Central memory CD8-positive, alpha-beta T cell (primary cell): Measurements from ENCODE around the gene LRP1B.

ENCODE experiments used
- ATAC-seq: fragments of 150-1000 bp; cut with Tn5 transposase; replicated peaks from 2 replicates; pipeline ENCODE4 v1.10.0; 2022; ENCODE audit warnings: mild to moderate bottlenecking, moderate FRiP score, moderate number of reproducible peaks; ENCODE audit not compliant: poor library complexity, severe bottlenecking; ENCODE audit errors: extremely low read depth
- DNase-seq, 2 donors: peaks; one replicate each; pipeline ENCODE4 v3.0.0; 2021; ENCODE audit warnings: low spot score in 2 of 2
- H3K27ac Mint-ChIP-seq: one replicate; pipeline ENCODE4 v1.8.0; 2022; ENCODE audit warnings: low read depth, mild to moderate bottlenecking, moderate library complexity, mixed read lengths
- H3K27me3 Mint-ChIP-seq: one replicate; pipeline ENCODE4 v1.8.0; 2022; ENCODE audit warnings: mixed read lengths
- H3K36me3 Mint-ChIP-seq: one replicate; pipeline ENCODE4 v1.8.0; 2022; ENCODE audit warnings: mild to moderate bottlenecking, moderate library complexity, mixed read lengths; ENCODE audit not compliant: insufficient read depth
- H3K4me1 Mint-ChIP-seq: one replicate; pipeline ENCODE4 v1.8.0; 2022; ENCODE audit warnings: mixed read lengths
- H3K4me3 Mint-ChIP-seq: one replicate; pipeline ENCODE4 v1.8.0; 2022; ENCODE audit warnings: mild to moderate bottlenecking, moderate library complexity, mixed read lengths
- H3K9me3 Mint-ChIP-seq: one replicate; pipeline ENCODE4 v1.8.0; 2022; ENCODE audit warnings: mixed read lengths

LRP1B gene

DNA sequence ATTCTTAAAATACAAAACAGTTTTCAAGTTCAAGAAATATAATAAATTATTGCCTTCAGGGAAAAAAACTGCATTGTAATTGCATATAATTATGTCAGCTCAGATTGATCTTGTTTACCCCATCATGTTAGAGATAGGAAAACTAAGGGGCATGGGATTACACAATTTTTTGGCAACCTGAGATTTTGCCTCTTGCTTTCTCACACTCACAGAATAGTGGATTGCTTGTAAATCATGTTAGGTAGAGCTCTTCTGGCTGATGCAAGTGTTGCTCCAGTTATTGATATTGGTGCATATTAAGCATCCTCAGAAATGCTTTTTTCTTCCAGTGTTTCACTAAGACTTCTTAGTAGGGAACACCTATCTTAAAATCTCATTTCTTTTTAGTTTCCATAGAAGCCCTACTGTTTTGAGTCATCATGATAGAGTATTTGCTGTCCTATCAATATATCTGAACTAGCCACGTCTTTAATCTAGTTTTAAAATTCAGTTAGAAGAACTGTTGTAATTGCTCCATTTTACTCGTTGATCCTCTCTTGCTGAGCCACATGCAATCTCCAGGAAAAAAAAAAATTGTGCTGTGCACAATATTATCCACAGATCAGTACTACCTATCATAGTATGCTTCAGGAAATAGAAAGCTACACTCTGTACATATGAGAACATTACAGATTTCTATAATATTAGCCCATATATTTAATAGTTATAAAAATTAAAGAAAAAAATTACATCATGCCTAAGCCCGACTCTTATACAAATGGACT is 393.1 kb downstream of the LRP1B start:
- no peaks in the 10 kb centered on the region for H3K27me3 Mint-ChIP-seq
- no peaks in the 10 kb centered on the region for H3K36me3 Mint-ChIP-seq
- H3K4me1 Mint-ChIP-seq = no peaks in the 10 kb centered on the region
- ATAC-seq (no peak), DNase-seq (no peak)
- peaks cover 33% of the 10 kb centered on the region for H3K9me3 Mint-ChIP-seq
- H3K4me3 Mint-ChIP-seq = no peak overlapping the region
- no peak overlapping the region for H3K27ac Mint-ChIP-seq

- no peaks in the 10 kb centered on the region for H3K27me3 Mint-ChIP-seq
Measured at GRCh38 chr2:141736466-141736865, 394.4 kb downstream of the LRP1B start.

DNA sequence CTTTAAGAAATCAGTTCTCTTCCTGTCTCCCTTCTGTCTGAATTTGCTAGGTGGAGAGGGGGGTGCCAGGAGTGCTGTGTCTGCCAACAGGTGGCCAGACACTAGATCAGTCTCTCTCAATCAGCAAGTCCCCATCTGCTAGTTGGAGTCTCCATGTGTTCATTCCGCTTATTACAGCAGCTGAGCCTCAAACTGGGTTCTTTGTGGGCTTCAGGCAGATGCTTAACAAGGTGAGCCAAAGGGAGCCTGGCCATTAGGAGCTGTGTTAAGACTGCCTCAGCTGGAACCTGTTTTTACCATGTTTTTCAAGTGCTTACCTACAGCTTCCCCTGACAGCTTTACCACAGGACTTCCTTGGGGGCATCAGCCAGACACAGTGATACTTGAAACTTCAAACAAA is 401.9 kb downstream of the LRP1B start:
- no peaks in the 10 kb centered on the region for H3K27me3 Mint-ChIP-seq
- H3K9me3 Mint-ChIP-seq = peaks cover 36% of the 10 kb centered on the region
- no peak for DNase-seq
- no peaks in the 10 kb centered on the region for H3K4me1 Mint-ChIP-seq
- no peak for ATAC-seq
- no peaks in the 10 kb centered on the region for H3K36me3 Mint-ChIP-seq
- H3K27ac Mint-ChIP-seq = no peak overlapping the region
- no peak overlapping the region for H3K4me3 Mint-ChIP-seq

More at GRCh38 chr2:141736466-141736865, 394.4 kb downstream of the LRP1B start:
- ATAC-seq = no peak
- H3K4me1 Mint-ChIP-seq = no peaks in the 10 kb centered on the region
- no peaks in the 10 kb centered on the region for H3K36me3 Mint-ChIP-seq
- H3K27ac Mint-ChIP-seq = no peak overlapping the region
- no peak for DNase-seq
- H3K9me3 Mint-ChIP-seq = peaks cover 28% of the 10 kb centered on the region
- H3K4me3 Mint-ChIP-seq = no peak overlapping the region

GRCh38 chr2:141728142-141728541 is 402.7 kb downstream of the LRP1B start:
- H3K4me1 Mint-ChIP-seq = no peaks in the 10 kb centered on the region
- H3K4me3 Mint-ChIP-seq = no peak overlapping the region

DNA sequence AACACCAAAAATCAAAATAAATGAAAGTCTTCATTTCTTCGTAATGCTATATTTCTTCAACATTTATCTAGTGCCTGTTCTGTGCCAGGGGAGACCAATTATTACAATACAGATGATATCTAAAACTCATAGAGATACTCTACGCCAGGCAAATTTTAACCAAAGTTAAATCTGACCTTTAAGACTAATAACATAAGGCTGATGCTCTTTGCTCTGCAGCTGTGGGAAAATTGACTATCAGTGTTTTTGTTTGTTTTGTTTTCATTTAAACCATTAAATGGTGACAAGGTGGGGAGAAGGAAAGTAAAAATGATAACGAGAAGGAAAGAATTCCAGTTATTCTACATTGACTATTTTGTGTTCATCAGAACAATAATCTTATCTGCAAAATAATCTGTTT is 406.4 kb downstream of the LRP1B start:
- H3K27me3 Mint-ChIP-seq = no peaks in the 10 kb centered on the region
- no peaks in the 10 kb centered on the region for H3K36me3 Mint-ChIP-seq
- H3K9me3 Mint-ChIP-seq = peaks cover 31% of the 10 kb centered on the region
- ATAC-seq = no peak
- H3K4me1 Mint-ChIP-seq = no peaks in the 10 kb centered on the region
- no peak overlapping the region for H3K4me3 Mint-ChIP-seq
- DNase-seq = no peak
- H3K27ac Mint-ChIP-seq = no peak overlapping the region

More at GRCh38 chr2:141728142-141728541, 402.7 kb downstream of the LRP1B start:
- H3K27me3 Mint-ChIP-seq = no peaks in the 10 kb centered on the region
- H3K36me3 Mint-ChIP-seq = no peaks in the 10 kb centered on the region
- ATAC-seq = no peak
- no peak for DNase-seq
- H3K27ac Mint-ChIP-seq = no peak overlapping the region
- peaks cover 30% of the 10 kb centered on the region for H3K9me3 Mint-ChIP-seq

DNA sequence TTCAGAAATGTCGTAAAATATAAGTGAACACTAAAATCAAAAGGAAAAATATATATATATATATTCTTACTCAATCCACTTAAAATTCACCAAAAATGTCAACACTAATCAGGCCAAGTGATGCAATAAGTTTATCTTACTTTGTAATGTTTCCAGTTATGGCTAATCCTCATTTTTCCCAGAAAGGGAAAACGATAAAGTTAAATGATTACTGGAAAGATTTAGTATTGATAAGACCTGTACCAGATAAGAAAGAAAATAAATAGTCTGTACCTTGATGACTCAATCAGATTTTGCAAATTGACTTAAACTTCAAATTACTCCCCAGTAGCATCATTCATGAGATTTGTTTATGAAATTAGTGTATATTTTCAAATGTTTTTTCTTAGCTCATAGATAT is 407.0 kb downstream of the LRP1B start:
- Mint-ChIP-seq H3K36me3 (no peaks in the 10 kb centered on the region), H3K27me3 (no peaks in the 10 kb centered on the region), H3K4me1 (no peaks in the 10 kb centered on the region), H3K27ac (no peak overlapping the region), H3K9me3 (peaks cover 25% of the 10 kb centered on the region), H3K4me3 (no peak overlapping the region)
- DNase-seq (no peak), ATAC-seq (no peak)

DNA sequence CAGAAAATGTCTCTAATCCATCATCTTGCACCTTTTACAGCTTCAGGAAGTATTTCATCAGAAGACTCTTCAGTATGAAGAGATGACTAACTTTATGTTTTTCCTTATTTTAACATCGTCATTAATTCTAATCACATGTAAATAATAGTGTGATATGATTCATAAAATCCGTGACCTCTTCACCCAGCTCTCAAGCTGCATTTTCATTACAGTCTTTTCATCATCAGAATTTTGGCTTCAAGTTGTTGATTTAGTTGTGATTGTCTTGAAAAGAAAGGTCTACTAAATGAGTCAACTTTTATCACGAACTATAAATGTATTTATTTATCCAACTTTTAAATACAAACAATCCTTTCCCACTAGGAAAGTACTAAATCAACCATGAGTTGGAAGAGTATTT is 410.3 kb downstream of the LRP1B start:
- ATAC-seq = no peak
- Mint-ChIP-seq H3K4me3 (no peak overlapping the region), H3K9me3 (peaks cover 16% of the 10 kb centered on the region), H3K27me3 (no peaks in the 10 kb centered on the region), H3K36me3 (no peaks in the 10 kb centered on the region), H3K4me1 (no peaks in the 10 kb centered on the region), H3K27ac (no peak overlapping the region)
- no peak for DNase-seq

DNA sequence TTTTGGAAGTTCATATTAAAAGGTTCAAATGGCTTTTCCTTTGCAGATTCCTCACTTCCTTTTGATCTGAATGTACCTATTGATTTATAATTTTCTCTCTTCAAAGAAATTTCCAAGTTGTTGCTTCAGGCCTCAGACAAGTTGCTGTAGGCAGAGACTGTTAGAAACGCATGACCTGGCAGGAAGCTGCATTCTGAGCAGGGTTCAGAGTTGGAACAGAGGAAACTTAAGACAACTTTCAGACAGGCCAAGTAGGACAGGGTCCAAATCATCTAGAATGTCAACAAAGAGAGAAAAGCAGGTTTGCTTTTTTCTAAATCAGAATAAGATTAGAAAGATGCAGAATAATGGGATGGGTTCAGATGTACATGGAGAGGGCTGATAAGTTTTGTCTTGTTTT is 416.3 kb downstream of the LRP1B start:
- DNase-seq (no peak), ATAC-seq (no peak)
- Mint-ChIP-seq H3K9me3 (peaks cover 16% of the 10 kb centered on the region), H3K36me3 (no peaks in the 10 kb centered on the region), H3K4me3 (no peak overlapping the region), H3K27ac (no peak overlapping the region), H3K4me1 (no peaks in the 10 kb centered on the region), H3K27me3 (no peaks in the 10 kb centered on the region)

GRCh38 chr2:141711627-141712026 is 419.2 kb downstream of the LRP1B start:
- Mint-ChIP-seq H3K4me3 (no peak overlapping the region), H3K27me3 (no peaks in the 10 kb centered on the region), H3K4me1 (no peaks in the 10 kb centered on the region), H3K9me3 (peaks cover 16% of the 10 kb centered on the region), H3K36me3 (no peaks in the 10 kb centered on the region), H3K27ac (no peak overlapping the region)
- ATAC-seq (no peak), DNase-seq (no peak)

- ATAC-seq (no peak), DNase-seq (no peak)
- no peaks in the 10 kb centered on the region for H3K27me3 Mint-ChIP-seq
- no peak overlapping the region for H3K27ac Mint-ChIP-seq
- peaks cover 21% of the 10 kb centered on the region for H3K9me3 Mint-ChIP-seq
- no peaks in the 10 kb centered on the region for H3K4me1 Mint-ChIP-seq
- no peaks in the 10 kb centered on the region for H3K36me3 Mint-ChIP-seq
- H3K4me3 Mint-ChIP-seq = no peak overlapping the region
Measured at GRCh38 chr2:141710589-141711239, 420.1 kb downstream of the LRP1B start.

- H3K9me3 Mint-ChIP-seq = peaks cover 21% of the 10 kb centered on the region
- no peaks in the 10 kb centered on the region for H3K27me3 Mint-ChIP-seq
- no peaks in the 10 kb centered on the region for H3K4me1 Mint-ChIP-seq
- DNase-seq = no peak
- no peaks in the 10 kb centered on the region for H3K36me3 Mint-ChIP-seq
- H3K4me3 Mint-ChIP-seq = no peak overlapping the region
- H3K27ac Mint-ChIP-seq = no peak overlapping the region
- ATAC-seq = no peak
Measured at GRCh38 chr2:141709756-141710155, 421.1 kb downstream of the LRP1B start.

- Mint-ChIP-seq H3K4me3 (no peak overlapping the region), H3K27me3 (no peaks in the 10 kb centered on the region), H3K4me1 (no peaks in the 10 kb centered on the region), H3K9me3 (peaks cover 22% of the 10 kb centered on the region), H3K36me3 (no peaks in the 10 kb centered on the region), H3K27ac (no peak overlapping the region)
- ATAC-seq (no peak), DNase-seq (no peak)
Measured at GRCh38 chr2:141707486-141707885, 423.3 kb downstream of the LRP1B start.

- DNase-seq = no peak
- H3K9me3 Mint-ChIP-seq = peaks cover 22% of the 10 kb centered on the region
- no peak overlapping the region for H3K4me3 Mint-ChIP-seq
- H3K27me3 Mint-ChIP-seq = no peaks in the 10 kb centered on the region
- H3K27ac Mint-ChIP-seq = no peak overlapping the region
- no peaks in the 10 kb centered on the region for H3K4me1 Mint-ChIP-seq
- no peak for ATAC-seq
- no peaks in the 10 kb centered on the region for H3K36me3 Mint-ChIP-seq
Measured at GRCh38 chr2:141704541-141704940, 426.3 kb downstream of the LRP1B start.
